ENCODE data around the gene TMEM87A.
A peak's percentile ranks its signal among the peaks of the same experiment; 100 is the strongest.

TMEM87A gene

DNA sequence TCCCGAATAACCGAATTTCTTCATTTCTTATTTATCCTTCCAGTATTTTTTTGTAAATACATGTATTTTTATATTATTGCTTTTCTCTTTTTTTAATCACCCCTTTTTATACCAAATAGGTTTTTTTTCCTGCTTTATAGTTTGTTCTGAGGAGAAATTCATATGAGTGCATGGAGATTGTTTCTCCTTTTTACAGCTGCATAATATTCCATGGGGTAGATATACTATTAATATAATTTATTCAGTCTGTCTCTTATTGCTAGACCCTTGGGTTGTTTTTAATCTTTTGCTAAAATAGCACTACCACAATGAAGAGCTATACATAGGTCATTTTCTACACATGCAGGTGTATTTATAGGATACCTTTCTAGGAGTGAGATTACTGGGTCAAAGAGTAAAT is 3.5 kb upstream of the TMEM87A start:
- TF ChIP-seq ZNF324 (tag by site-specific recombination; IDR thresholded peaks at IDR 0.05) (no peak), SCRT1 (tag by site-specific recombination; IDR thresholded peaks at IDR 0.05; ENCODE audit: borderline replicate concordance) (no peak), ZNF146 (tag by site-specific recombination; IDR thresholded peaks at IDR 0.05) (peak; percentile 61), ZNF280D (tag by site-specific recombination; IDR thresholded peaks at IDR 0.05) (no peak)
- TF ChIP-seq, protein P1, sequence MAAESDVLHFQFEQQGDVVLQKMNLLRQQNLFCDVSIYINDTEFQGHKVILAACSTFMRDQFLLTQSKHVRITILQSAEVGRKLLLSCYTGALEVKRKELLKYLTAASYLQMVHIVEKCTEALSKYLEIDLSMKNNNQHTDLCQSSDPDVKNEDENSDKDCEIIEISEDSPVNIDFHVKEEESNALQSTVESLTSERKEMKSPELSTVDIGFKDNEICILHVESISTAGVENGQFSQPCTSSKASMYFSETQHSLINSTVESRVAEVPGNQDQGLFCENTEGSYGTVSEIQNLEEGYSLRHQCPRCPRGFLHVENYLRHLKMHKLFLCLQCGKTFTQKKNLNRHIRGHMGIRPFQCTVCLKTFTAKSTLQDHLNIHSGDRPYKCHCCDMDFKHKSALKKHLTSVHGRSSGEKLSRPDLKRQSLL (tag by site-specific recombination; IDR thresholded peaks at IDR 0.05) = no peak
- TF ChIP-seq, protein P2, sequence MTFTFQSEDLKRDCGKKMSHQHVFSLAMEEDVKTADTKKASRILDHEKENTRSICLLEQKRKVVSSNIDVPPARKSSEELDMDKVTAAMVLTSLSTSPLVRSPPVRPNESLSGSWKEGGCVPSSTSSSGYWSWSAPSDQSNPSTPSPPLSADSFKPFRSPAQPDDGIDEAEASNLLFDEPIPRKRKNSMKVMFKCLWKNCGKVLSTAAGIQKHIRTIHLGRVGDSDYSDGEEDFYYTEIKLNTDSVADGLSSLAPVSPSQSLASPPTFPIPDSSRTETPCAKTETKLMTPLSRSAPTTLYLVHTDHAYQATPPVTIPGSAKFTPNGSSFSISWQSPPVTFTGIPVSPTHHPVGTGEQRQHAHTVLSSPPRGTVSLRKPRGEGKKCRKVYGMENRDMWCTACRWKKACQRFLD (tag by site-specific recombination; IDR thresholded peaks at IDR 0.05) = no peak
- H3K27ac ChIP-seq (ENCODE audit: extremely low read depth, low read depth, low read length) = no peak overlapping the region
- no peaks in the 10 kb centered on the region for H3K9me3 ChIP-seq (ENCODE audit: control insufficient read depth, insufficient read depth, low read depth, low read length)
- no peaks in the 10 kb centered on the region for H3K4me1 ChIP-seq (ENCODE audit: control insufficient read depth, insufficient read depth, low read length)
- no peak overlapping the region for H3K4me3 ChIP-seq (ENCODE audit: low read depth, low read length)
- CTCF ChIA-PET = interaction anchor here (0.9 kb wide), 1 partner anchor 14 kb away, joined by 3 read pairs; no protein-coding TSS in a partner anchor
- POLR2A ChIA-PET = no interaction called here
- peaks cover 0 to 27% of the 10 kb centered on the region in 2 experiments; a peak in 1 of 3 replicates for H3K36me3 ChIP-seq (ENCODE audit: control insufficient read depth in 2 of 2, insufficient read depth in 1 of 2, low read length in 2 of 2)

DNA sequence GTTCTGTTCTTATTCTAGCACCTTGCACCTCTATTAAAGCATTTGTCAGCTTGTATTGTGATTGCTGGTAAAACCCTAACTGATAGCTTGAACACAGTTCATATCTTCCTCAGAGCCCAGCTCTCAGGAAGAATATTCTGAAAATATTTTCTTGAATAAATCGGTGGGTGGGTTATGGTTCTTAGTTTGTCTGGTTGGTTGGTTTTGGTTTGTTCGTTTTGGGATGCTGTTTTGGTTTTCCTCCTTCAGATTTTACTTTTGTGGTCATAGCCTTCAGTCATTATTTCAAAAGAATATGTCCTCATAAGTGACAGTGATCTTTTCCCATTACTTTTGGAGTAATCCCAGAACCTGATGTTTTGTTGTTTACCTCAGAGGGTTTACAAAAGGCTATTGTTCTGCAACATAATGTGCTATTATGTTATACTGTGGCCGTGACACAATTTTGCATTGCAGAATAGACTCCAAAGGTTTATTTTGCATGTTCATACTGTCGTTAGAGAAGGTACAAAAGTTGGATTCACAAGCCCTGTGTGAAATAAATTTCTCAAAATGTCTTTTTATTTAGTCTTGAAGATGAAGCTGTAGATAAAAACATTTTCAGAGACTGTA is 2.7 kb upstream of the TMEM87A start:
- Histone ChIP-seq H3K27ac (ENCODE audit: extremely low read depth, low read depth, low read length) (no peak overlapping the region), H3K4me1 (ENCODE audit: control insufficient read depth, insufficient read depth, low read length) (no peaks in the 10 kb centered on the region), H3K9me3 (ENCODE audit: control insufficient read depth, insufficient read depth, low read depth, low read length) (no peaks in the 10 kb centered on the region), H3K4me3 (ENCODE audit: low read depth, low read length) (no peak overlapping the region), H3K36me3 (ENCODE audit: control insufficient read depth in 2 of 2, insufficient read depth in 1 of 2, low read length in 2 of 2) (peaks cover 0 to 27% of the 10 kb centered on the region in 2 experiments; a peak in 1 of 3 replicates)
- ChIA-PET POLR2A (no interaction called here), CTCF (interaction anchor here (0.9 kb wide), 1 partner anchor 15 kb away, joined by 3 read pairs; no protein-coding TSS in a partner anchor)
- TF ChIP-seq ZBTB44 (tag by site-specific recombination; IDR thresholded peaks at IDR 0.05) (no peak), ZNF148 (tag by site-specific recombination; IDR thresholded peaks at IDR 0.05; ENCODE audit: borderline replicate concordance) (no peak), WT1 (tag by site-specific recombination; IDR thresholded peaks at IDR 0.05) (no peak)

- Histone ChIP-seq H3K36me3 (ENCODE audit: control insufficient read depth in 2 of 2, insufficient read depth in 1 of 2, low read length in 2 of 2) (peaks cover 0 to 18% of the 10 kb centered on the region in 2 experiments; a peak in 2 of 3 replicates), H3K4me1 (ENCODE audit: control insufficient read depth, insufficient read depth, low read length) (no peaks in the 10 kb centered on the region), H3K4me3 (ENCODE audit: low read depth, low read length) (peak overlapping the region; percentile 99), H3K9me3 (ENCODE audit: control insufficient read depth, insufficient read depth, low read depth, low read length) (no peaks in the 10 kb centered on the region), H3K27ac (ENCODE audit: extremely low read depth, low read depth, low read length) (peak overlapping the region; percentile 68)
- TF ChIP-seq ZNF311 (tag by site-specific recombination; IDR thresholded peaks at IDR 0.05; ENCODE audit: borderline replicate concordance) (no peak), ZIC2 (tag by site-specific recombination; IDR thresholded peaks at IDR 0.05) (no peak), ZNF211 (tag by site-specific recombination; IDR thresholded peaks at IDR 0.05; ENCODE audit: low read depth) (no peak), ZNF184 (tag by site-specific recombination; IDR thresholded peaks at IDR 0.05) (no peak), ZNF580 (tag by site-specific recombination; IDR thresholded peaks at IDR 0.05) (no peak), KLF16 (tag by site-specific recombination; IDR thresholded peaks at IDR 0.05) (no peak)
- TF ChIP-seq, protein P3, sequence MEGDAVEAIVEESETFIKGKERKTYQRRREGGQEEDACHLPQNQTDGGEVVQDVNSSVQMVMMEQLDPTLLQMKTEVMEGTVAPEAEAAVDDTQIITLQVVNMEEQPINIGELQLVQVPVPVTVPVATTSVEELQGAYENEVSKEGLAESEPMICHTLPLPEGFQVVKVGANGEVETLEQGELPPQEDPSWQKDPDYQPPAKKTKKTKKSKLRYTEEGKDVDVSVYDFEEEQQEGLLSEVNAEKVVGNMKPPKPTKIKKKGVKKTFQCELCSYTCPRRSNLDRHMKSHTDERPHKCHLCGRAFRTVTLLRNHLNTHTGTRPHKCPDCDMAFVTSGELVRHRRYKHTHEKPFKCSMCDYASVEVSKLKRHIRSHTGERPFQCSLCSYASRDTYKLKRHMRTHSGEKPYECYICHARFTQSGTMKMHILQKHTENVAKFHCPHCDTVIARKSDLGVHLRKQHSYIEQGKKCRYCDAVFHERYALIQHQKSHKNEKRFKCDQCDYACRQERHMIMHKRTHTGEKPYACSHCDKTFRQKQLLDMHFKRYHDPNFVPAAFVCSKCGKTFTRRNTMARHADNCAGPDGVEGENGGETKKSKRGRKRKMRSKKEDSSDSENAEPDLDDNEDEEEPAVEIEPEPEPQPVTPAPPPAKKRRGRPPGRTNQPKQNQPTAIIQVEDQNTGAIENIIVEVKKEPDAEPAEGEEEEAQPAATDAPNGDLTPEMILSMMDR (tag by site-specific recombination; IDR thresholded peaks at IDR 0.05) = no peak
- POLR2A ChIA-PET = no interaction called here
- CTCF ChIA-PET = no interaction called here
Measured at GRCh38 chr15:42274702-42274989, 1.4 kb upstream of the TMEM87A start.

Measured in HEK293 (cell line).